ENCODE results near the gene MCCC2.
"Not testable (repeated sequence)": the region's sequence is repeated elsewhere in the genome, so short reads cannot be mapped to it uniquely, and the experiment has no call there.

MCCC2 gene

DNA sequence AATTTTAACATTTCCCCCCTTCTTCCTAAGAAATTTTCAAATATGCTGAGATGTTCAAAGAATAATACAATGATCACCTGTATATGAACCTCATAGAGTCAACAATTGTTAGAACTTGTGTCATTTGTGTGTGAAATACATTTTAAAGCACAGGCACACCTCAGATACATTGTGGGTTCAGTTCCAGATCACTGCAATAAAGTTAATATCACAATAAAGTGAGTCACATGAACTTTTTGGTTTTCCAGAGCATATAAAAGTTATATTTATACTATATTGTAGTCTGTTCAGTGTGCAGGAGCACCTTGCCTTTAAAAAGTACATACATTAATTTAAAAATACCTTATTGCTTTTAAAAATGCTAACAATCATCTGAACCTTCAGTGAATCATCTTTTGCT, 50.0 kb downstream of the MCCC2 start:
- DNase-seq (ENCODE audit: low read depth): no peak
- Histone ChIP-seq H3K4me1 (ENCODE audit: control insufficient read depth, insufficient read depth, low read length) (peaks cover 3% of the 10 kb centered on the region), H3K9ac (ENCODE audit: low read length) (no peak overlapping the region), H3K27me3 (replicated peaks; ENCODE audit: control insufficient read depth, insufficient read depth, low read length) (no peaks in the 10 kb centered on the region), H3K9me3 (ENCODE audit: control insufficient read depth, low read length) (peaks cover 4% of the 10 kb centered on the region), H3K4me3 (ENCODE audit: low read length) (no peak overlapping the region), H3K36me3 (ENCODE audit: control insufficient read depth, insufficient read depth, low read length, severe bottlenecking) (peaks cover 73% of the 10 kb centered on the region)

DNA sequence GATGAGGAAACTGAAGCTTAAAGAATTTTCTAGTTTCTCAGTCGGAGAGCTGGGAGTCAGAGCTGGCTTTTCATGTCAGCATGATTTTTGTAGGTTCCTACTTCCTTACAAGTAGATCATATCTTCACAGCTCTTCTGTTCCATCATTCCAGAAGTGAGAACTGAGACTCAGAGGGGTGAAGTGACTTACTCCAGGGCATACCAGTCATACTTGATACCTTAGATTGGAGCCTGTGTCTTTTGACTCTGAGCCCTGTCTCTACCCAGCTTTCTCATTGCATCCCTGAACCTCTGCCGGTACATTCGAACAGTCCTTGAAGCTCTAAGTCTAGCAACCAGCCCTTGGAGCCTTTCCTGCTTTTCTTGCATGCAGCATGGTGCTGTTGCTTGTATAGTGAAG, 53.3 kb downstream of the MCCC2 start:
- H3K27me3 ChIP-seq (replicated peaks; ENCODE audit: control insufficient read depth, insufficient read depth, low read length): no peaks in the 10 kb centered on the region
- H3K9ac ChIP-seq (ENCODE audit: low read length): no peak overlapping the region
- peaks cover 13% of the 10 kb centered on the region for H3K4me1 ChIP-seq (ENCODE audit: control insufficient read depth, insufficient read depth, low read length)
- H3K4me3 ChIP-seq (ENCODE audit: low read length): no peak overlapping the region
- H3K36me3 ChIP-seq (ENCODE audit: control insufficient read depth, insufficient read depth, low read length, severe bottlenecking): peaks cover 67% of the 10 kb centered on the region
- peaks cover 4% of the 10 kb centered on the region for H3K9me3 ChIP-seq (ENCODE audit: control insufficient read depth, low read length)
- DNase-seq (ENCODE audit: low read depth): no peak

DNA sequence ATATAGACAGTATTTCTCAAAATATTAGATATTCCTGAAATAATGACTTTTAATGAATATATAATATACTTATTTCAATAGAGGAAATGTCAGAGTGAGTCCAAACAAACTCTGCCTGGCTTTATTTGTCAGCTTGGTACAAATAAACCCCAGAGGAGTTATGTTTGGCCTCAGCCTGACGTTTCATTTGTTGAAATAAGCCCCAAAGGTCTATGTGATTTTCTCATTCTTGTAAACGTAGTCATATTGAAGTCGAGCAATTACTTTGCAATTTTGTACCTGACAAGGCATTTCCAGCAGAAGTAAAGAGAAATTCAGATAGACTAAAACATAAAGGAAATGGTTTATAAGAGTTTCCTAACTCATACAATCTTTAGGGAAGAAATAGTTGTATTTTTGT, 57.9 kb downstream of the MCCC2 start:
- no peaks in the 10 kb centered on the region for H3K27me3 ChIP-seq (replicated peaks; ENCODE audit: control insufficient read depth, insufficient read depth, low read length)
- peak; percentile 4 for DNase-seq (ENCODE audit: low read depth)
- no peaks in the 10 kb centered on the region for H3K9me3 ChIP-seq (ENCODE audit: control insufficient read depth, low read length)
- no peak overlapping the region for H3K9ac ChIP-seq (ENCODE audit: low read length)
- H3K4me3 ChIP-seq (ENCODE audit: low read length): no peak overlapping the region
- H3K4me1 ChIP-seq (ENCODE audit: control insufficient read depth, insufficient read depth, low read length): peaks cover 11% of the 10 kb centered on the region
- H3K36me3 ChIP-seq (ENCODE audit: control insufficient read depth, insufficient read depth, low read length, severe bottlenecking): peaks cover 77% of the 10 kb centered on the region

DNA sequence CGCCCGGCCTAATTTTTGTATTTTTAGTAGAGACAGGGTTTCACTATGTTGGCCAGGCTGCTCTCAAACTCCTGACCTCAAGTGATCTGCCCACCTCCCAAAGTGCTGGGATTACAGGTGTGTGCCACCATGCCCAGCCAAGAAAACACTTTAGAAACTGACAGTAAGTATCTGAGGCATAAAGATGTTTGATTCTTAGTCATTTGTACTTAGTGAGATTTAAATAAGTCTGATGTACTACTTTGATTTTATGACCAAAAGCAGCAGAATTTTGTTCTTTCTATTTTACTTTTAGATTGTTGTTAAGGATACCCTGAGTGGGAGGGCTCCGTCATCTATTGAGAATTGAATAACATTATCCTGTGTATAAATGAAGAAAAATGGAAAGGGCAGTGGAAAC, 63.8 kb downstream of the MCCC2 start:
- not testable (repeated sequence) for H3K4me1 ChIP-seq (ENCODE audit: control insufficient read depth, insufficient read depth, low read length); DNase-seq (ENCODE audit: low read depth); H3K9me3 ChIP-seq (ENCODE audit: control insufficient read depth, low read length); H3K27me3 ChIP-seq (replicated peaks; ENCODE audit: control insufficient read depth, insufficient read depth, low read length); H3K4me3 ChIP-seq (ENCODE audit: low read length); H3K9ac ChIP-seq (ENCODE audit: low read length)
- H3K36me3 ChIP-seq (ENCODE audit: control insufficient read depth, insufficient read depth, low read length, severe bottlenecking): peaks cover 80% of the 10 kb centered on the region

DNA sequence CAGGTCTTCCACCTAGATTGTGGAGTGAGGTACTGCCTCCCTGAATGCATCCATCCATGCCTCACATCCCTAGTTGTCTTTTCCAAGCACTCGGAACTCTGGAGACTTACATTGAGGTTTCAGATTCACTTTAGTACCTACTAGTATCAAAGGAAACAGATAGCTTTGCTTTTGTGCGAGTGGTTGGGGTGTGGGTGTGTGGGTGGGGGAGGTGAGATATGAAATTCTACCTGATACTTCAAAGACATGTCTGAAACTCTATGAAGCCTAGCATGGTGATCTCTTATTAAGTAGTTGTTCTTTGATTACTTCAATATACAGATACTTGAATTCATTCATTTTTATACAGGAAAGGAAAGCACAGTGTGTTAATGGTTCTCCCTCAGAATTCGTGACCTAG, 64.4 kb downstream of the MCCC2 start:
- Histone ChIP-seq H3K9me3 (ENCODE audit: control insufficient read depth, low read length) (no peaks in the 10 kb centered on the region), H3K36me3 (ENCODE audit: control insufficient read depth, insufficient read depth, low read length, severe bottlenecking) (peaks cover 78% of the 10 kb centered on the region), H3K9ac (ENCODE audit: low read length) (no peak overlapping the region), H3K27me3 (replicated peaks; ENCODE audit: control insufficient read depth, insufficient read depth, low read length) (no peaks in the 10 kb centered on the region), H3K4me1 (ENCODE audit: control insufficient read depth, insufficient read depth, low read length) (peaks cover 3% of the 10 kb centered on the region), H3K4me3 (ENCODE audit: low read length) (no peak overlapping the region)
- no peak for DNase-seq (ENCODE audit: low read depth)

DNA sequence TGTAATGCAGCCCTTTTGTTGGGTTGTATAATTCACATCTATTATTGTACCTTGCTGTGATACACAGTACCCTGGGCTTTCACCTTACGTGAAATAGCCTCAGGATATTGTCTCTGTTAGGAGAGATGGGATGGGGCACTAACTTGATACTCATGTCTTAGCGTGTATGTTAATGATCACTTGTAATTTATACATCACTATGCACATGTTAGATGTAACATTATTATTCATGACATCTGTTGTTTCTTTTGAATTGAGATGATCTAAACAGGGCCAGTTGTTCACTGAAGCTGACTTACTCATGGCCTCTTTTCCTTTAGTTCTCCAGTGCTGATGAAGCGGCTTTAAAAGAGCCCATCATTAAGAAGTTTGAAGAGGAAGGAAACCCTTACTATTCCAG, 65.2 kb downstream of the MCCC2 start:
- H3K9ac ChIP-seq (ENCODE audit: low read length): no peak overlapping the region
- no peaks in the 10 kb centered on the region for H3K27me3 ChIP-seq (replicated peaks; ENCODE audit: control insufficient read depth, insufficient read depth, low read length)
- H3K4me3 ChIP-seq (ENCODE audit: low read length): no peak overlapping the region
- peaks cover 3% of the 10 kb centered on the region for H3K4me1 ChIP-seq (ENCODE audit: control insufficient read depth, insufficient read depth, low read length)
- DNase-seq (ENCODE audit: low read depth): no peak
- no peaks in the 10 kb centered on the region for H3K9me3 ChIP-seq (ENCODE audit: control insufficient read depth, low read length)
- peaks cover 78% of the 10 kb centered on the region for H3K36me3 ChIP-seq (ENCODE audit: control insufficient read depth, insufficient read depth, low read length, severe bottlenecking)

DNA sequence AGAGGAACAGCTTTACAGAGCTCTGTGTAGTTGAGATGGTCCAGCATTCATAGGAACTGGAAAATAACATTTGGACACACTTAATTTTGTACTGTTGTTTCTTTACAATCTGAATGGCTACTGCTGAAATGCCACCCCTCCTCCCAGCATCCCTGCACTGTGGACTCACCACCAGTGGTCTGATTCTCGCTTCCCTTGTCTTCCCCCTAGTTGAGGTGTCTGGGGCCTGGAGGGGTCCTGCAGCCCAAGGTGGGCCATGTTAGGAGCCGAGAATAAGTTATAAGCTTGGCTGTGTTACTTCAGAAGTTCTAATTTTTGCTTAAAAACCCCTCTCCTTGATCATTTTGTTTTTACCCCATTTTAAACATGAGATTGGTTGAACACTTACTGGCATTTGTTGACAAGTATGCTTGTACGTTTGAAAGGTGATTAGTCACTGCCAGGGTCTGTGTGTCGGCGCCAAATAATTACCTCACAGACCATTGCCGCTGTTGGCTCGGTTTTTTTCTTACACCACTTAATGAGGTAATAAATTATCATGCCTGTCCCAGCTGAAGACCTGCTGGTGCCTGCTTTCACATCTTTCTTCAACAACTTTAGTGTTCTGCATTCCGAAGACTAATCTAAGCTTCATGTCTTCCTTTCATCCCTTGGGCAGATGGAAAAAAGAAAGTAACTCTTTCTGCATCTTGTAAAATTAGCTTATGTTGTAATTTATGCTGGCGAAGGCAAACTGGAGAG, 65.8 kb downstream of the MCCC2 start:
- no peak overlapping the region for H3K9ac ChIP-seq (ENCODE audit: low read length)
- H3K9me3 ChIP-seq (ENCODE audit: control insufficient read depth, low read length): no peaks in the 10 kb centered on the region
- DNase-seq (ENCODE audit: low read depth): no peak
- H3K4me3 ChIP-seq (ENCODE audit: low read length): no peak overlapping the region
- H3K27me3 ChIP-seq (replicated peaks; ENCODE audit: control insufficient read depth, insufficient read depth, low read length): no peaks in the 10 kb centered on the region
- H3K4me1 ChIP-seq (ENCODE audit: control insufficient read depth, insufficient read depth, low read length): peaks cover 3% of the 10 kb centered on the region
- peaks cover 78% of the 10 kb centered on the region for H3K36me3 ChIP-seq (ENCODE audit: control insufficient read depth, insufficient read depth, low read length, severe bottlenecking)

DNA sequence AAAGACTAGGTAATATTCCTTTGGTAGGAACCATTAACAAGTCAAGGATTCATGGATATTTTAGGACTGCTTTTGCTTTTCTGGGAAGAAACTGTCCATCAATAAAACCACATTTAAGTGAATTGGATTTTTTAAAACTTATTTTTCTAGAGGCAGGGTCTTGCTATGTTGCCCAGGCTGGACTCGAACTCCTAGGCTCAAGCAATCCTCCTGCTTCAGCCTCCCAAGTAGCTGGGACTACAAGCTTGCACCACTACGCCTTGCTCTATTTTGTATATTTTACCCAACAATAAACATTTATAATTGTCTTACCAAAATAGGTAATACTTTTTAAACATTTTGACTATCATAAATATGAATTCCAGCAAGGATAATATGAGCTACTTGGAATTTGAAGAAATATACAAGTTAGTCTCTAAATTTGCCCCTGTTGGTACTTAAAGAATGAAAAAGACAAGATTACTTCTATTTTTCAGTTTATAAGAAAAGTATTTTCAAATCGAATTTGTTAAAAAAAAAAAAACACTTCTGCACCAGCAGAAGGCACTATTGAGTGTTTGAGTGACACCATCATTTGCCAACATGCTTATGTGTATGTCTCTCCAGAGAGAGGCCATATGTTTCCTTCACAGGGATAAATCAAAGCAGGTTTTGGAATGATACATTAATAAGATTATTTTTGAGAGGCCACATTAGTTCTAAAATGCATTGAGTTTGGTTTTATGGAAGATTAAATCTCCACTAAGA, 71.9 kb downstream of the MCCC2 start:
- no peaks in the 10 kb centered on the region for H3K4me1 ChIP-seq (ENCODE audit: control insufficient read depth, insufficient read depth, low read length)
- H3K27me3 ChIP-seq (replicated peaks; ENCODE audit: control insufficient read depth, insufficient read depth, low read length): no peaks in the 10 kb centered on the region
- peak; percentile 1 for DNase-seq (ENCODE audit: low read depth)
- no peaks in the 10 kb centered on the region for H3K9me3 ChIP-seq (ENCODE audit: control insufficient read depth, low read length)
- H3K36me3 ChIP-seq (ENCODE audit: control insufficient read depth, insufficient read depth, low read length, severe bottlenecking): peaks cover 38% of the 10 kb centered on the region
- no peak overlapping the region for H3K4me3 ChIP-seq (ENCODE audit: low read length)
- no peak overlapping the region for H3K9ac ChIP-seq (ENCODE audit: low read length)

DNA sequence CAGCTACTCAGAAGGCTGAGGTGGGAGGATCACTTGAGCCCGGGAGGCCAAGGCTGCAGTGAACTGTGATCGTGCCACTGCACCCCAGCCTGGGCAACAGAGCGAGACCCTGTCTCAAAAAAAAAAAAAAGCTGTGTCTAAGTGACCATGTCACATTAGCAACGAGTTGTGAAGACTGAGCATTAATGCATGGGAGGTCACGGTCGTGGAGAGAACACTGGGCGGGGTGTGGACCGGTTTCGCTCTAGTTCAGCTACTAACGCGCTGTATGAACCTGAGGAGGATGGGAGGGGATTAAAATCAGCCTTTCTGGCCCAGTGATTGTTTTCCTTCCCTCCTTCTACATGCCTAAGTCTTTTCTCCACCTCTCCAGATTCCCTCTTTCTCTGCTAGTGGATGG, 75.2 kb downstream of the MCCC2 start:
- DNase-seq (ENCODE audit: low read depth): no peak
- Histone ChIP-seq H3K9me3 (ENCODE audit: control insufficient read depth, low read length) (no peaks in the 10 kb centered on the region), H3K27me3 (replicated peaks; ENCODE audit: control insufficient read depth, insufficient read depth, low read length) (no peaks in the 10 kb centered on the region), H3K9ac (ENCODE audit: low read length) (no peak overlapping the region), H3K4me3 (ENCODE audit: low read length) (no peak overlapping the region), H3K4me1 (ENCODE audit: control insufficient read depth, insufficient read depth, low read length) (no peaks in the 10 kb centered on the region), H3K36me3 (ENCODE audit: control insufficient read depth, insufficient read depth, low read length, severe bottlenecking) (peaks cover 12% of the 10 kb centered on the region)

DNA sequence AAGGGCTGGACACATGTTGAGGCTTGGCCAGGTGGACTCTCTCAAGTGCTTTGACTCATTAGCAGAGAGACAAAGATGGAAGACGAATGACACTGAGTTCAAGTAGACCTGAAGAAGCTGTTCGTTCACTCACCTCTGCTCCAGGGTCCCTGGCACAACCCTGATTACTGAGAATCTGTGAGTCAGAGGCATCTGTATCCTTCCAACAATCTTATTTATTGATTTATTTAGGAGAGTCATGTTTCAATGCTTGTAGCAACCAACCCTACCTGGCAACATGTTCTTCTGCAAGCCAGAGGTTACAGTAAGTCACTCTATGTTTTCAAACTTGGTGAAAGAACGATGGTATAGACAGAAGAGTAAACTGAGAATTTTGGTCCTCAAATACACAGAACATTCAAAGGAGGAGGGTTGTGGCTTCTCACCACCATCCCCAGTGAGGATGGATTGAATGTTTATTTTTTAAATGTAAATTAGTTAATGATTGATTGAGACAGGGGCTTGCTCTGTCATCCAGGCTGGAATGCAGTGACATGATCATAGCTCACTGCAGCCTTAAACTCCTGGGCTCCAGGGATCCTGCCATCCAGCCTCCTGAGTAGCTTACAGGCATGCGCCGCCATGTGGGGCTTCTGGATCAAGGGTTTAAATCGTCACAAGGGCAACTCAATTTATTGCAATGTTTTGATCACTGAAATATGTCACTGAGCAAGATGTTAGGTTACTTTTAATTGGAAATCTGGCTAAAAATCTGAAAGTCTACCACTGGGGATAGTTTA, 76.2 kb downstream of the MCCC2 start:
- no peak overlapping the region for H3K4me3 ChIP-seq (ENCODE audit: low read length)
- H3K36me3 ChIP-seq (ENCODE audit: control insufficient read depth, insufficient read depth, low read length, severe bottlenecking): peaks cover 2% of the 10 kb centered on the region
- no peak for DNase-seq (ENCODE audit: low read depth)
- H3K27me3 ChIP-seq (replicated peaks; ENCODE audit: control insufficient read depth, insufficient read depth, low read length): no peaks in the 10 kb centered on the region
- no peak overlapping the region for H3K9ac ChIP-seq (ENCODE audit: low read length)
- no peaks in the 10 kb centered on the region for H3K9me3 ChIP-seq (ENCODE audit: control insufficient read depth, low read length)
- no peaks in the 10 kb centered on the region for H3K4me1 ChIP-seq (ENCODE audit: control insufficient read depth, insufficient read depth, low read length)

DNA sequence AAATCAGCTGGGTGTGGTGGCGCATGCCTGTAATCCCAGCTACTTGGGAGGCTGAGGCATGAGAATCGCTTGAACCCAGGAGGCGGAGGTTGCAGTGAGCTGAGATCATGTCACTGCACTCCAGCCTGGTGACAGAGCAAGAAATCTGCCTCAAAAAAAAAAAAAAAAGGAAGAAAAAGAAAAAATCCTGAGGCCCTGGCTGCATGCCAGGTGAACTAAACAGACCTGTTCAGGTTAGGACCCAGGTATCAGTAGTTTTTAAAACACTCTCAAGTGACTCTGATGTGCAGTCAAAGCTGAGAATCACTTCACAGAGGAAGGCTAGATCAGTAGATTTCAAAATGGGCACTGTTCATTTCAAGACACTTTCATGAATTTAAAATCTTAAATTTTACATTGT, 77.5 kb downstream of the MCCC2 start:
- not testable (repeated sequence) for DNase-seq (ENCODE audit: low read depth)

More for the DNA sequence above, 77.5 kb downstream of the MCCC2 start:
- not testable (repeated sequence) for H3K27me3 ChIP-seq (replicated peaks; ENCODE audit: control insufficient read depth, insufficient read depth, low read length); H3K4me1 ChIP-seq (ENCODE audit: control insufficient read depth, insufficient read depth, low read length); H3K9ac ChIP-seq (ENCODE audit: low read length); H3K4me3 ChIP-seq (ENCODE audit: low read length); H3K36me3 ChIP-seq (ENCODE audit: control insufficient read depth, insufficient read depth, low read length, severe bottlenecking); H3K9me3 ChIP-seq (ENCODE audit: control insufficient read depth, low read length)

Data from adipocyte (in vitro differentiated cells).